A549 (cell line): ENCODE measurements around the gene C1orf21. TPM values are rescaled to one million over a fixed set of nuclear protein-coding genes. Genes with fewer than 3 reads are reported as not detected.

Source experiments
- ATAC-seq, 2 experiments: fragments of 200-7000 bp in 1 of 2; fragments of >200 bp in 1 of 2; cut with Nextera tagmentation in 1 of 2; cut with Tn5 transposase in 1 of 2; 3 replicates each; pipeline versions ENCODE4 v1.8.0 to v1.9.1; 2018 to 2020; ENCODE audit warnings: mild to moderate bottlenecking in 1 of 2, moderate library complexity in 1 of 2
- CTCF ChIA-PET: fragments of 300-600 bp; sonication (Branson Sonifier 250); formaldehyde crosslinking; extraction: SDS; loops from one replicate; lab custom pipeline; 2021; ENCODE audit warnings: antibody characterized with exemption, inconsistent platforms; lab: Yijun Ruan, JAX
- POLR2A ChIA-PET: fragments of 350-600 bp; formaldehyde crosslinking; extraction: SDS; loops from one replicate; lab custom pipeline; 2021; ENCODE audit warnings: antibody characterized with exemption, inconsistent platforms; lab: Yijun Ruan, JAX
- DNase-seq, 2 experiments: peaks; one replicate each; pipeline versions ENCODE4 v3.0.0 to v3.0.0-alpha.2; 2011 to 2016; ENCODE audit warnings: low read depth in 1 of 2, low spot score in 1 of 2
- FAIRE-seq: peaks from 2 replicates; lab custom pipeline; 2011; peaks lifted over from hg19 to GRCh38; lab: Jason Lieb, UNC
- H3K27ac ChIP-seq, 2 experiments: fragments of >200 bp; sonication (Bioruptor Twin); formaldehyde crosslinking; 3 replicates each; pipeline ENCODE4 v1.5.1; 2016 to 2017
- H3K4me1 ChIP-seq: fragments of >200 bp; sonication (Bioruptor Twin); formaldehyde crosslinking; 3 replicates; pipeline ENCODE4 v1.6.1; 2016
- H3K4me2 ChIP-seq: fragments of >200 bp; sonication (Bioruptor Twin); formaldehyde crosslinking; 3 replicates; pipeline ENCODE4 v1.6.1; 2016
- H3K4me3 ChIP-seq: fragments of >200 bp; sonication (Bioruptor Twin); formaldehyde crosslinking; 3 replicates; pipeline ENCODE4 v1.5.1; 2016
- H3K9me3 ChIP-seq: fragments of >200 bp; sonication (Bioruptor Twin); formaldehyde crosslinking; 3 replicates; pipeline ENCODE4 v1.6.1; 2016
- BCL3 ChIP-seq: fragments of >200 bp; sonication (Bioruptor Twin); formaldehyde crosslinking; IDR thresholded peaks from 3 replicates; pipeline ENCODE4 v1.6.1; 2016
- BHLHE40 ChIP-seq: IDR thresholded peaks from 2 replicates; pipeline ENCODE4 v1.6.1; 2012; ENCODE audit warnings: low read depth, low read length, inconsistent platforms
- CBX8 ChIP-seq: fragments of 200-600 bp; sonication (generic); IDR thresholded peaks from 2 replicates; pipeline ENCODE4 v1.6.1; 2016
- CEBPB ChIP-seq, 2 experiments: fragments of >200 bp in 1 of 2; sonication (Bioruptor Twin) in 1 of 2; formaldehyde crosslinking in 1 of 2; IDR thresholded peaks; 2 replicates each; pipeline ENCODE4 v1.6.1; 2012 to 2016
- CHD4 ChIP-seq: fragments of 200-600 bp; sonication (generic); IDR thresholded peaks from 2 replicates; pipeline ENCODE4 v1.6.1; 2016; ENCODE audit warnings: antibody characterized with exemption, mild to moderate bottlenecking, borderline replicate concordance
- CTCF ChIP-seq: fragments of >200 bp; sonication (Bioruptor Twin); formaldehyde crosslinking; IDR thresholded peaks from 3 replicates; pipeline ENCODE4 v1.5.1; 2016
- EHMT2 ChIP-seq: fragments of 200-600 bp; sonication (generic); IDR thresholded peaks from 2 replicates; pipeline ENCODE4 v1.6.1; 2016; ENCODE audit warnings: antibody characterized with exemption, low read depth, mild to moderate bottlenecking, moderate library complexity
- ELK1 ChIP-seq: fragments of 150-350 bp; IDR thresholded peaks from 2 replicates; pipeline ENCODE4 v1.6.1; 2014; ENCODE audit warnings: low read depth, mild to moderate bottlenecking, low read length
- EP300 ChIP-seq, 2 experiments: fragments of >200 bp; sonication (Bioruptor Twin); formaldehyde crosslinking; IDR thresholded peaks; 2 replicates in 1 of 2; 3 replicates in 1 of 2; pipeline ENCODE4 v1.6.1; 2016 to 2017
- ESRRA ChIP-seq: fragments of 150-350 bp; IDR thresholded peaks from 2 replicates; pipeline ENCODE4 v1.6.1; 2014; ENCODE audit warnings: mild to moderate bottlenecking, low read length, borderline replicate concordance
- FOSB ChIP-seq: fragments of 250-450 bp; sonication (Bioruptor Pico); IDR thresholded peaks from 2 replicates; pipeline ENCODE4 v1.5.0; 2020; ENCODE audit warnings: mild to moderate bottlenecking, moderate library complexity
- GATA3 ChIP-seq: IDR thresholded peaks from 2 replicates; pipeline ENCODE4 v1.6.1; 2012; ENCODE audit warnings: borderline replicate concordance
- HDAC2 ChIP-seq: fragments of 200-600 bp; sonication (generic); IDR thresholded peaks from 2 replicates; pipeline ENCODE4 v1.6.1; 2016
- HEYL ChIP-seq: fragments of 250-450 bp; sonication (Bioruptor Pico); IDR thresholded peaks from 2 replicates; pipeline ENCODE4 v1.8.0; 2021; ENCODE audit warnings: mild to moderate bottlenecking, moderate library complexity
- HOXB13 ChIP-seq: fragments of 250-450 bp; sonication (Bioruptor Pico); IDR thresholded peaks from 2 replicates; pipeline ENCODE4 v1.5.0; 2020; ENCODE audit warnings: low read depth, mild to moderate bottlenecking, moderate library complexity
- HOXB5 ChIP-seq: fragments of 250-450 bp; sonication (Bioruptor Pico); IDR thresholded peaks from 2 replicates; pipeline ENCODE4 v1.5.0; 2020; ENCODE audit warnings: mild to moderate bottlenecking, moderate library complexity
- JUN ChIP-seq, 2 experiments: fragments of >200 bp; sonication (Bioruptor Twin); formaldehyde crosslinking; IDR thresholded peaks; 2 replicates in 1 of 2; 3 replicates in 1 of 2; pipeline ENCODE4 v1.6.1; 2016 to 2017
- JUNB ChIP-seq: fragments of >200 bp; sonication (Bioruptor Twin); formaldehyde crosslinking; IDR thresholded peaks from 2 replicates; pipeline ENCODE4 v1.6.1; 2016
- KDM1A ChIP-seq: fragments of 200-600 bp; sonication (generic); IDR thresholded peaks from 2 replicates; pipeline ENCODE4 v1.6.1; 2016; ENCODE audit warnings: low read depth, mild to moderate bottlenecking
- KDM5A ChIP-seq: fragments of 200-600 bp; sonication (generic); IDR thresholded peaks from 2 replicates; pipeline ENCODE4 v1.6.1; 2016; ENCODE audit warnings: antibody characterized with exemption, mild to moderate bottlenecking
- MAFK ChIP-seq: fragments of 450-650 bp; IDR thresholded peaks from 2 replicates; pipeline ENCODE4 v1.6.1; 2014; ENCODE audit not compliant: partially characterized antibody
- MAX ChIP-seq: IDR thresholded peaks from 2 replicates; pipeline ENCODE4 v1.6.1; 2012
- MAZ ChIP-seq: fragments of 150-350 bp; IDR thresholded peaks from 2 replicates; pipeline ENCODE4 v1.6.1; 2014; ENCODE audit warnings: antibody characterized with exemption, low read depth, low read length, borderline replicate concordance
- MYC ChIP-seq: IDR thresholded peaks from 2 replicates; pipeline ENCODE4 v1.6.1; 2012; ENCODE audit warnings: mild to moderate bottlenecking, inconsistent platforms, low read length, improper control_type of control experiment, borderline replicate concordance
- NFE2L2 ChIP-seq: fragments of 150-350 bp; conservative IDR thresholded peaks from 2 replicates; pipeline ENCODE4 v1.6.1; 2014; ENCODE audit warnings: low read length
- NPAS2 ChIP-seq: fragments of 250-450 bp; sonication (Bioruptor Pico); IDR thresholded peaks from 2 replicates; pipeline ENCODE4 v1.8.0; 2022; ENCODE audit warnings: mild to moderate bottlenecking, moderate library complexity, borderline replicate concordance
- NR3C1 ChIP-seq: fragments of >200 bp; sonication (Bioruptor Twin); formaldehyde crosslinking; IDR thresholded peaks from 3 replicates; pipeline ENCODE4 v1.6.1; 2017
- POLR2AphosphoS2 ChIP-seq: conservative IDR thresholded peaks from 2 replicates; pipeline ENCODE4 v1.6.1; 2012; ENCODE audit warnings: low read length, improper control_type of control experiment, inconsistent platforms
- RNF2 ChIP-seq: fragments of 200-600 bp; sonication (generic); IDR thresholded peaks from 2 replicates; pipeline ENCODE4 v1.6.1; 2016; ENCODE audit warnings: low read depth, mild to moderate bottlenecking, antibody characterized with exemption, moderate library complexity, borderline replicate concordance
- TFCP2L1 ChIP-seq: fragments of 250-450 bp; sonication (Bioruptor Pico); IDR thresholded peaks from 2 replicates; pipeline ENCODE4 v1.5.0; 2021; ENCODE audit warnings: mild to moderate bottlenecking
- ZFP36 ChIP-seq: fragments of 450-650 bp; IDR thresholded peaks from 2 replicates; pipeline ENCODE4 v1.6.1; 2014; ENCODE audit warnings: borderline replicate concordance; ENCODE audit not compliant: partially characterized antibody
- ZNF302 ChIP-seq: fragments of 250-450 bp; sonication (Bioruptor Pico); IDR thresholded peaks from 2 replicates; pipeline ENCODE4 v1.9.0; 2021; ENCODE audit warnings: inconsistent platforms, mild to moderate bottlenecking, moderate library complexity
- WGBS: methylation state at CpG from one replicate; pipeline ENCODE4 v1.1.6; 2017; ENCODE audit errors: missing lambda C conversion rate; 5-methylcytosine and 5-hydroxymethylcytosine counted together
- polyA plus RNA-seq, 4 experiments: library from polyadenylated mRNA; depleted of rRNA in 3 of 4; stranded (reverse); fragments of >200 nt; fragmentation: RNase III in 1 of 4; extraction: RNeasy Plus Mini Kit Qiagen cat#74134 plus additional on column Dnase treatment in 1 of 4; gene quantifications; 2 replicates in 3 of 4; 3 replicates in 1 of 4; pipeline ENCODE4 v1.2.3, GENCODE V29; 2011 to 2017
- TF ChIP-seq, protein P1 (sequence below): fragments of >200 bp; sonication (Bioruptor Twin); formaldehyde crosslinking; IDR thresholded peaks from 2 replicates; pipeline ENCODE4 v1.6.1; 2016
- TF ChIP-seq, protein P2 (sequence below): fragments of 200-600 bp; sonication (generic); IDR thresholded peaks from 2 replicates; pipeline ENCODE4 v1.6.1; 2016; ENCODE audit warnings: antibody characterized with exemption, mild to moderate bottlenecking, moderate library complexity
- TF ChIP-seq, protein P3 (sequence below): IDR thresholded peaks from 2 replicates; pipeline ENCODE4 v1.6.1; 2012; ENCODE audit warnings: low read depth, borderline replicate concordance

C1orf21 gene
- polyA plus RNA-seq, 2 of the 4 experiments (the other 2 are of a cell fraction) = 11.4 to 11.6 TPM

DNA sequence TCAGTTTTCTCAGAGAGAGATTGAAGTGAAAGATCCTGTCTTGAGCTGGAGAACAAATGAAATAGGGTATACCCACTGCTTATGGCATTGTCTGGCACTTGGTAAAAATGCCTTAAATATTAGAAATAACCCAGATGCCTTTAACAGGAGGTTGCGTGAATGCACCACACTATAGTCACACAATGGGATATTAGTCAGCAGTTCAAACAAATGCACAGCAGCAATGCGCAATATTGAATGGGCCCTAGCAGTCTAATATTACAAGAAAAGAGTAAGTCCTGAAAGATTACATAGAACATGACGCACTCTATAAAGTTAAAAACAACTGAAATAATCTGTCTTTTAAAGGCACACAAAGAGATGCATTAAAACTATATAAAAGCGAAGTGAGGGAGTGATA lies 206.8 kb downstream of the C1orf21 start:
- ChIA-PET POLR2A (no interaction called here), CTCF (interaction anchor here (3.3 kb wide), 1 partner anchor 70 kb away, joined by 16 read pairs; no protein-coding TSS in a partner anchor)
- FAIRE-seq (no peak), ATAC-seq (peak; percentile 81 to 93), DNase-seq (peak in 1 of 2 experiments; percentile 84)
- WGBS = 26% methylated on average over 4 of the region's 4 CpGs
- peak overlapping the region; percentile 83 for H3K27ac ChIP-seq
- H3K4me2 ChIP-seq = peak overlapping the region; percentile 60
- H3K9me3 ChIP-seq = no peaks in the 10 kb centered on the region
- H3K4me1 ChIP-seq = peaks cover 65% of the 10 kb centered on the region
- no peak overlapping the region for H3K4me3 ChIP-seq
- no peak for TF ChIP-seq CTCF
- no peak for TF ChIP-seq BHLHE40
- TF ChIP-seq HOXB5 (CRISPR knock-in tag) = 0 out of 2 replicates have a peak, but pooled peaks have one; percentile 58
- no peak for TF ChIP-seq NR3C1
- TF ChIP-seq, protein P1, sequence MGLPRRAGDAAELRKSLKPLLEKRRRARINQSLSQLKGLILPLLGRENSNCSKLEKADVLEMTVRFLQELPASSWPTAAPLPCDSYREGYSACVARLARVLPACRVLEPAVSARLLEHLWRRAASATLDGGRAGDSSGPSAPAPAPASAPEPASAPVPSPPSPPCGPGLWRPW = peak; percentile 62; the same call in 1 of the 2 replicates
- TF ChIP-seq ESRRA = no peak
- TF ChIP-seq BCL3 = peak; percentile 85; the same call in 2 of the 3 replicates
- no peak for TF ChIP-seq MAFK
- TF ChIP-seq HOXB13 (CRISPR knock-in tag) = peak; percentile 89; the same call in 1 of the 2 replicates
- no peak for TF ChIP-seq ZNF302
- peak; percentile 92 to 97; a peak in 4 of 5 replicates for TF ChIP-seq EP300 (IDR thresholded peaks at IDR 0.05)
- TF ChIP-seq JUNB = peak; percentile 88
- no peak for TF ChIP-seq NPAS2 (CRISPR knock-in tag)
- no peak for TF ChIP-seq MAZ
- TF ChIP-seq ZFP36 = no peak
- TF ChIP-seq HEYL (CRISPR knock-in tag) = no peak
- TF ChIP-seq NFE2L2 = no peak
- no peak for TF ChIP-seq EHMT2
- no peak for TF ChIP-seq KDM5A
- no peak for TF ChIP-seq RNF2
- peak; percentile 79 to 87 for TF ChIP-seq CEBPB (IDR thresholded peaks at IDR 0.05)
- peak; percentile 71 to 87; a peak in 4 of 5 replicates for TF ChIP-seq JUN (IDR thresholded peaks at IDR 0.05)
- peak; percentile 93 for TF ChIP-seq GATA3
- no peak for TF ChIP-seq CHD4
- no peak for TF ChIP-seq KDM1A
- TF ChIP-seq, protein P2, sequence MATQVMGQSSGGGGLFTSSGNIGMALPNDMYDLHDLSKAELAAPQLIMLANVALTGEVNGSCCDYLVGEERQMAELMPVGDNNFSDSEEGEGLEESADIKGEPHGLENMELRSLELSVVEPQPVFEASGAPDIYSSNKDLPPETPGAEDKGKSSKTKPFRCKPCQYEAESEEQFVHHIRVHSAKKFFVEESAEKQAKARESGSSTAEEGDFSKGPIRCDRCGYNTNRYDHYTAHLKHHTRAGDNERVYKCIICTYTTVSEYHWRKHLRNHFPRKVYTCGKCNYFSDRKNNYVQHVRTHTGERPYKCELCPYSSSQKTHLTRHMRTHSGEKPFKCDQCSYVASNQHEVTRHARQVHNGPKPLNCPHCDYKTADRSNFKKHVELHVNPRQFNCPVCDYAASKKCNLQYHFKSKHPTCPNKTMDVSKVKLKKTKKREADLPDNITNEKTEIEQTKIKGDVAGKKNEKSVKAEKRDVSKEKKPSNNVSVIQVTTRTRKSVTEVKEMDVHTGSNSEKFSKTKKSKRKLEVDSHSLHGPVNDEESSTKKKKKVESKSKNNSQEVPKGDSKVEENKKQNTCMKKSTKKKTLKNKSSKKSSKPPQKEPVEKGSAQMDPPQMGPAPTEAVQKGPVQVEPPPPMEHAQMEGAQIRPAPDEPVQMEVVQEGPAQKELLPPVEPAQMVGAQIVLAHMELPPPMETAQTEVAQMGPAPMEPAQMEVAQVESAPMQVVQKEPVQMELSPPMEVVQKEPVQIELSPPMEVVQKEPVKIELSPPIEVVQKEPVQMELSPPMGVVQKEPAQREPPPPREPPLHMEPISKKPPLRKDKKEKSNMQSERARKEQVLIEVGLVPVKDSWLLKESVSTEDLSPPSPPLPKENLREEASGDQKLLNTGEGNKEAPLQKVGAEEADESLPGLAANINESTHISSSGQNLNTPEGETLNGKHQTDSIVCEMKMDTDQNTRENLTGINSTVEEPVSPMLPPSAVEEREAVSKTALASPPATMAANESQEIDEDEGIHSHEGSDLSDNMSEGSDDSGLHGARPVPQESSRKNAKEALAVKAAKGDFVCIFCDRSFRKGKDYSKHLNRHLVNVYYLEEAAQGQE = no peak
- no peak for TF ChIP-seq CBX8
- TF ChIP-seq HDAC2 = no peak
- TF ChIP-seq, protein P3, sequence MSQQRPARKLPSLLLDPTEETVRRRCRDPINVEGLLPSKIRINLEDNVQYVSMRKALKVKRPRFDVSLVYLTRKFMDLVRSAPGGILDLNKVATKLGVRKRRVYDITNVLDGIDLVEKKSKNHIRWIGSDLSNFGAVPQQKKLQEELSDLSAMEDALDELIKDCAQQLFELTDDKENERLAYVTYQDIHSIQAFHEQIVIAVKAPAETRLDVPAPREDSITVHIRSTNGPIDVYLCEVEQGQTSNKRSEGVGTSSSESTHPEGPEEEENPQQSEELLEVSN = no peak
- TF ChIP-seq ELK1 = no peak
- TF ChIP-seq POLR2AphosphoS2 = no peak
- TF ChIP-seq MAX = peak; percentile 67
- no peak for TF ChIP-seq MYC
- TF ChIP-seq TFCP2L1 (CRISPR knock-in tag) = no peak
- no peak for TF ChIP-seq FOSB (CRISPR knock-in tag)
